H9 (cell line): ENCODE data around the gene KRTAP9-2. TPM values are rescaled to one million over a fixed set of nuclear protein-coding genes. Genes with fewer than 3 reads are reported as not detected.

Experiments
- DNase-seq: peaks from one replicate; pipeline ENCODE4 v3.0.0-alpha.2; 2017
- H2AFZ ChIP-seq: one replicate; pipeline ENCODE4 v1.6.1; 2013; ENCODE audit warnings: mild to moderate bottlenecking, low read length, control low read depth, moderate library complexity
- H2AK5ac ChIP-seq: 2 replicates; pipeline ENCODE4 v1.6.1; 2013; ENCODE audit warnings: low read length, control low read depth, mixed read lengths; ENCODE audit not compliant: insufficient read length
- H2BK120ac ChIP-seq: one replicate; pipeline ENCODE4 v1.6.1; 2013; ENCODE audit warnings: low read depth, mild to moderate bottlenecking, low read length, control low read depth, inconsistent platforms; ENCODE audit not compliant: poor library complexity, severe bottlenecking
- H2BK12ac ChIP-seq: 2 replicates; pipeline ENCODE4 v1.6.1; 2013; ENCODE audit warnings: low read length, control low read depth, mixed read lengths, low read depth; ENCODE audit not compliant: insufficient read length
- H2BK15ac ChIP-seq: 2 replicates; pipeline ENCODE4 v1.6.1; 2013; ENCODE audit warnings: low read depth, low read length, control low read depth
- H2BK20ac ChIP-seq: one replicate; pipeline ENCODE4 v1.6.1; 2013; ENCODE audit warnings: low read depth, mild to moderate bottlenecking, low read length, control low read depth, inconsistent platforms; ENCODE audit not compliant: poor library complexity, severe bottlenecking
- H2BK5ac ChIP-seq: 2 replicates; pipeline ENCODE4 v1.6.1; 2013; ENCODE audit warnings: low read length, control low read depth, mixed read lengths; ENCODE audit not compliant: insufficient read length
- H3K14ac ChIP-seq: 2 replicates; pipeline ENCODE4 v1.6.1; 2013; ENCODE audit warnings: low read length, control low read depth; ENCODE audit not compliant: insufficient read depth
- H3K18ac ChIP-seq: 2 replicates; pipeline ENCODE4 v1.6.1; 2013; ENCODE audit warnings: low read depth, mild to moderate bottlenecking, mixed read lengths, low read length, control low read depth; ENCODE audit not compliant: insufficient read length
- H3K23ac ChIP-seq: 2 replicates; pipeline ENCODE4 v1.6.1; 2013; ENCODE audit warnings: low read length, control low read depth, mixed read lengths, low read depth; ENCODE audit not compliant: insufficient read length
- H3K23me2 ChIP-seq: 2 replicates; pipeline ENCODE4 v1.6.1; 2013; ENCODE audit warnings: low read depth, mild to moderate bottlenecking, mixed read lengths, low read length, control low read depth; ENCODE audit not compliant: insufficient read length, poor library complexity, severe bottlenecking
- H3K27ac ChIP-seq: 2 replicates; pipeline ENCODE4 v1.5.1; 2013; ENCODE audit warnings: low read length, control low read depth, mixed read lengths, low read depth; ENCODE audit not compliant: insufficient read length
- H3K27me3 ChIP-seq: 2 replicates; pipeline ENCODE4 v1.6.1; 2013; ENCODE audit warnings: low read length, control low read depth, inconsistent platforms; ENCODE audit not compliant: insufficient read depth
- H3K4ac ChIP-seq: 2 replicates; pipeline ENCODE4 v1.6.1; 2013; ENCODE audit warnings: low read depth, mild to moderate bottlenecking, control low read depth, inconsistent platforms, low read length, moderate library complexity
- H3K4me1 ChIP-seq: 2 replicates; pipeline ENCODE4 v1.6.1; 2013; ENCODE audit warnings: low read length, control low read depth, inconsistent platforms; ENCODE audit not compliant: insufficient read depth
- H3K4me2 ChIP-seq: 2 replicates; pipeline ENCODE4 v1.6.1; 2013; ENCODE audit warnings: low read length, control low read depth, mixed read lengths; ENCODE audit not compliant: insufficient read length, insufficient read depth
- H3K56ac ChIP-seq: 2 replicates; pipeline ENCODE4 v1.6.1; 2013; ENCODE audit warnings: low read depth, mild to moderate bottlenecking, mixed read lengths, low read length, control low read depth; ENCODE audit not compliant: insufficient read length
- H3K79me1 ChIP-seq: 2 replicates; pipeline ENCODE4 v1.6.1; 2013; ENCODE audit warnings: low read depth, mild to moderate bottlenecking, moderate library complexity, low read length, control low read depth, inconsistent platforms; ENCODE audit not compliant: insufficient read depth, poor library complexity, severe bottlenecking
- H3K79me2 ChIP-seq: 2 replicates; pipeline ENCODE4 v1.6.1; 2013; ENCODE audit warnings: low read length, control low read depth, inconsistent platforms; ENCODE audit not compliant: insufficient read depth
- H3K9ac ChIP-seq: 2 replicates; pipeline ENCODE4 v1.6.1; 2013; ENCODE audit warnings: low read length, control low read depth, mixed read lengths; ENCODE audit not compliant: insufficient read length; ENCODE audit errors: extremely low read depth
- H3K9me3 ChIP-seq: one replicate; pipeline ENCODE4 v1.6.1; 2013; ENCODE audit warnings: low read depth, low read length, inconsistent platforms; ENCODE audit not compliant: control insufficient read depth
- H3T11ph ChIP-seq: one replicate; pipeline ENCODE4 v1.6.1; 2013; ENCODE audit warnings: mild to moderate bottlenecking, low read length, control low read depth, inconsistent platforms
- H4K20me1 ChIP-seq: one replicate; pipeline ENCODE4 v1.6.1; 2013; ENCODE audit not compliant: control insufficient read depth, insufficient read length, insufficient read depth
- H4K5ac ChIP-seq: 2 replicates; pipeline ENCODE4 v1.6.1; 2013; ENCODE audit warnings: low read depth, mild to moderate bottlenecking, mixed read lengths, low read length, control low read depth; ENCODE audit not compliant: insufficient read length
- H4K8ac ChIP-seq: replicated peaks from 2 replicates; pipeline ENCODE4 v1.6.1; 2013; ENCODE audit warnings: low read length, control low read depth, mixed read lengths, low read depth; ENCODE audit not compliant: insufficient read length
- H4K91ac ChIP-seq: 2 replicates; pipeline ENCODE4 v1.6.1; 2013; ENCODE audit warnings: low read depth, mild to moderate bottlenecking, moderate library complexity, mixed read lengths, low read length, control low read depth; ENCODE audit not compliant: insufficient read length
- H3K27ac Mint-ChIP-seq, 3 experiments: 2 replicates in 2 of 3; 3 replicates in 1 of 3; pipeline ENCODE4 v1.8.0; 2020 to 2021; ENCODE audit warnings: mixed read lengths in 3 of 3, mild to moderate bottlenecking in 1 of 3, moderate library complexity in 1 of 3
- H3K27me3 Mint-ChIP-seq: 2 replicates; pipeline ENCODE4 v1.8.0; 2021; ENCODE audit warnings: low read depth, mild to moderate bottlenecking, moderate library complexity, mixed read lengths
- H3K36me3 Mint-ChIP-seq, 3 experiments: 2 replicates in 2 of 3; 3 replicates in 1 of 3; pipeline ENCODE4 v1.8.0; 2020 to 2021; ENCODE audit warnings: low read depth in 3 of 3, mixed read lengths in 3 of 3; ENCODE audit not compliant: insufficient read depth in 1 of 3
- H3K4me1 Mint-ChIP-seq, 2 experiments: 2 replicates each; pipeline ENCODE4 v1.8.0; 2020; ENCODE audit warnings: mixed read lengths in 2 of 2
- H3K4me3 Mint-ChIP-seq, 2 experiments: 2 replicates in 1 of 2; 3 replicates in 1 of 2; pipeline ENCODE4 v1.8.0; 2020 to 2021; ENCODE audit warnings: mild to moderate bottlenecking in 2 of 2, mixed read lengths in 2 of 2, moderate library complexity in 1 of 2
- H3K9me3 Mint-ChIP-seq, 2 experiments: 2 replicates in 1 of 2; 3 replicates in 1 of 2; pipeline ENCODE4 v1.8.0; 2020; ENCODE audit warnings: mild to moderate bottlenecking in 2 of 2, mixed read lengths in 2 of 2, moderate library complexity in 1 of 2
- WGBS: extraction: QIAGEN DNeasy Blood & Tissue Kit; methylation state at CpG from one replicate; pipeline ENCODE4 v1.1.7; 2013; ENCODE audit warnings: missing lambda C conversion rate, low lambda C conversion rate, mixed read lengths; ENCODE audit not compliant: insufficient read length; ENCODE audit errors: extremely low coverage; 5-methylcytosine and 5-hydroxymethylcytosine counted together
- total RNA-seq: library from RNA; stranded (reverse); gene quantifications from 2 replicates; pipeline ENCODE4 v1.2.1, GENCODE V29; 2021
- TF ChIP-seq, protein P1 (sequence below): fragments of 200-600 bp; sonication (generic); conservative IDR thresholded peaks from 3 replicates; pipeline ENCODE4 v1.8.0; 2021; ENCODE audit warnings: antibody characterized with exemption, mild to moderate bottlenecking

Gene KRTAP9-2
- total RNA-seq, 1 experiment from 2014 or later, result not detected

DNA sequence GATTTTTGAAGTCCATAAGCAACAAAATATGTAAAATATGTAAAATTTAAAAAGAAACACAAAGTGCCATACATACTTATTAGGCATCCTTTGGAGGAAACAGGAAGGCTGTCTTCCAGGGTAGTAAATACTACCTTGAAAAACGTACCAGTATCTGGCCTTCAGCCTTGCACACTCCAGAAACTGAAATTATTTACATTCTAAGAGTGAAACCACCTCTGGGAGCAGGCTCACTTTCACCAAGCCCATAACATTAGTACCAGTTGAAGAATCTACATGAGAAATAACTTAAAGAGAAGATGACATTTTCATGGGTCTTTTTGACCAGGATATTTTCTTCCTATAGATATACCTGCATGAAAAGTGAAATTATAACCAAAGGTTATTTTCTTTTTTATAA lies 30.4 kb upstream of the KRTAP9-2 start:
- Mint-ChIP-seq H3K4me3 (no peak overlapping the region), H3K36me3 (0 out of 7 replicates have a peak, but pooled peaks cover 0 to 3% (median 0%) of the 10 kb centered on the region in 3 experiments), H3K27ac (no peak overlapping the region), H3K9me3 (peaks cover 7 to 12% of the 10 kb centered on the region in 2 experiments; a peak in 4 of 5 replicates), H3K27me3 (peaks cover 4% of the 10 kb centered on the region), H3K4me1 (no peaks in the 10 kb centered on the region)
- Histone ChIP-seq H2AFZ (no peak overlapping the region), H2AK5ac (no peak overlapping the region), H3K4me2 (no peak overlapping the region), H2BK12ac (no peak overlapping the region), H3K18ac (no peak overlapping the region), H3T11ph (no peak overlapping the region), H3K23ac (no peak overlapping the region), H3K27me3 (no peaks in the 10 kb centered on the region), H2BK20ac (no peak overlapping the region), H3K4me1 (no peaks in the 10 kb centered on the region), H3K56ac (no peak overlapping the region), H4K8ac (no peak overlapping the region), H2BK15ac (no peak overlapping the region), H3K4ac (no peak overlapping the region), H3K9me3 (no peaks in the 10 kb centered on the region), H4K91ac (no peak overlapping the region), H3K23me2 (no peaks in the 10 kb centered on the region), H2BK5ac (no peak overlapping the region), H3K79me1 (no peaks in the 10 kb centered on the region), H4K20me1 (no peaks in the 10 kb centered on the region), H3K14ac (no peak overlapping the region), H3K9ac (no peak overlapping the region), H3K79me2 (no peaks in the 10 kb centered on the region), H3K27ac (no peak overlapping the region), H2BK120ac (no peak overlapping the region), H4K5ac (no peak overlapping the region)
- no peak for DNase-seq
- WGBS, result no CpG with 5 or more reads among the region's 1 CpG
- TF ChIP-seq, protein P1, sequence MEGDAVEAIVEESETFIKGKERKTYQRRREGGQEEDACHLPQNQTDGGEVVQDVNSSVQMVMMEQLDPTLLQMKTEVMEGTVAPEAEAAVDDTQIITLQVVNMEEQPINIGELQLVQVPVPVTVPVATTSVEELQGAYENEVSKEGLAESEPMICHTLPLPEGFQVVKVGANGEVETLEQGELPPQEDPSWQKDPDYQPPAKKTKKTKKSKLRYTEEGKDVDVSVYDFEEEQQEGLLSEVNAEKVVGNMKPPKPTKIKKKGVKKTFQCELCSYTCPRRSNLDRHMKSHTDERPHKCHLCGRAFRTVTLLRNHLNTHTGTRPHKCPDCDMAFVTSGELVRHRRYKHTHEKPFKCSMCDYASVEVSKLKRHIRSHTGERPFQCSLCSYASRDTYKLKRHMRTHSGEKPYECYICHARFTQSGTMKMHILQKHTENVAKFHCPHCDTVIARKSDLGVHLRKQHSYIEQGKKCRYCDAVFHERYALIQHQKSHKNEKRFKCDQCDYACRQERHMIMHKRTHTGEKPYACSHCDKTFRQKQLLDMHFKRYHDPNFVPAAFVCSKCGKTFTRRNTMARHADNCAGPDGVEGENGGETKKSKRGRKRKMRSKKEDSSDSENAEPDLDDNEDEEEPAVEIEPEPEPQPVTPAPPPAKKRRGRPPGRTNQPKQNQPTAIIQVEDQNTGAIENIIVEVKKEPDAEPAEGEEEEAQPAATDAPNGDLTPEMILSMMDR, result no peak
